D721Med (cell line): ENCODE measurements around the gene METTL27.

Source experiments
- DNase-seq: peaks from one replicate; pipeline ENCODE4 v3.0.0; 2011; ENCODE audit warnings: low spot score; ENCODE audit not compliant: insufficient read length
- FAIRE-seq: peaks from 2 replicates; lab custom pipeline; 2011; peaks lifted over from hg19 to GRCh38; lab: Jason Lieb, UNC
- CTCF ChIP-seq: IDR thresholded peaks from 2 replicates; pipeline ENCODE4 v1.5.1; 2012; ENCODE audit warnings: mild to moderate bottlenecking, control low read depth; ENCODE audit not compliant: insufficient read depth; ENCODE audit errors: missing control alignments

Gene METTL27

GRCh38 chr7:73832806-73833205 is 9.5 kb downstream of the METTL27 start:
- no peak for TF ChIP-seq CTCF
- no peak for DNase-seq
- FAIRE-seq: no peak

DNA sequence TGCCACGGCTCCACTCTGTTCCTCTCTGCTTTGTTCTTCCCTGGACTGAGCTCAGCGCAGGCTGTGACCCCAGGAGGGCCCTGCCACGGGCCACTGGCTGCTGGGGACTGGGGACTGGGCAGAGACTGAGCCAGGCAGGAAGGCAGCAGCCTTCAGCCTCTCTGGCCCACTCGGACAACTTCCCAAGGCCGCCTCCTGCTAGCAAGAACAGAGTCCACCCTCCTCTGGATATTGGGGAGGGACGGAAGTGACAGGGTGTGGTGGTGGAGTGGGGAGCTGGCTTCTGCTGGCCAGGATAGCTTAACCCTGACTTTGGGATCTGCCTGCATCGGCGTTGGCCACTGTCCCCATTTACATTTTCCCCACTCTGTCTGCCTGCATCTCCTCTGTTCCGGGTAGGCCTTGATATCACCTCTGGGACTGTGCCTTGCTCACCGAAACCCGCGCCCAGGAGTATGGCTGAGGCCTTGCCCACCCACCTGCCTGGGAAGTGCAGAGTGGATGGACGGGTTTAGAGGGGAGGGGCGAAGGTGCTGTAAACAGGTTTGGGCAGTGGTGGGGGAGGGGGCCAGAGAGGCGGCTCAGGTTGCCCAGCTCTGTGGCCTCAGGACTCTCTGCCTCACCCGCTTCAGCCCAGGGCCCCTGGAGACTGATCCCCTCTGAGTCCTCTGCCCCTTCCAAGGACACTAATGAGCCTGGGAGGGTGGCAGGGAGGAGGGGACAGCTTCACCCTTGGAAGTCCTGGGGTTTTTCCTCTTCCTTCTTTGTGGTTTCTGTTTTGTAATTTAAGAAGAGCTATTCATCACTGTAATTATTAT is 10.3 kb downstream of the METTL27 start:
- no peak for DNase-seq
- no peak for TF ChIP-seq CTCF
- FAIRE-seq: no peak

DNA sequence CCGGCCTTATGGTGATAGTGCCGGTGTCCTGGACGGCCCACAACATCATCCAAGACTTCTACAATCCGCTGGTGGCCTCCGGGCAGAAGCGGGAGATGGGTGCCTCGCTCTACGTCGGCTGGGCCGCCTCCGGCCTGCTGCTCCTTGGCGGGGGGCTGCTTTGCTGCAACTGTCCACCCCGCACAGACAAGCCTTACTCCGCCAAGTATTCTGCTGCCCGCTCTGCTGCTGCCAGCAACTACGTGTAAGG is 10.8 kb downstream of the METTL27 start:
- no peak for TF ChIP-seq CTCF
- FAIRE-seq: no peak
- DNase-seq: no peak

GRCh38 chr7:73830681-73831583 is 11.4 kb downstream of the METTL27 start, which contains the start of gene CLDN4:
Gene CLDN4 (plus strand): TSS chr7:73830996. CDS start chr7:73831202, 206 bp downstream.
- TF ChIP-seq CTCF: no peak
- DNase-seq (no peak), FAIRE-seq (no peak)

DNA sequence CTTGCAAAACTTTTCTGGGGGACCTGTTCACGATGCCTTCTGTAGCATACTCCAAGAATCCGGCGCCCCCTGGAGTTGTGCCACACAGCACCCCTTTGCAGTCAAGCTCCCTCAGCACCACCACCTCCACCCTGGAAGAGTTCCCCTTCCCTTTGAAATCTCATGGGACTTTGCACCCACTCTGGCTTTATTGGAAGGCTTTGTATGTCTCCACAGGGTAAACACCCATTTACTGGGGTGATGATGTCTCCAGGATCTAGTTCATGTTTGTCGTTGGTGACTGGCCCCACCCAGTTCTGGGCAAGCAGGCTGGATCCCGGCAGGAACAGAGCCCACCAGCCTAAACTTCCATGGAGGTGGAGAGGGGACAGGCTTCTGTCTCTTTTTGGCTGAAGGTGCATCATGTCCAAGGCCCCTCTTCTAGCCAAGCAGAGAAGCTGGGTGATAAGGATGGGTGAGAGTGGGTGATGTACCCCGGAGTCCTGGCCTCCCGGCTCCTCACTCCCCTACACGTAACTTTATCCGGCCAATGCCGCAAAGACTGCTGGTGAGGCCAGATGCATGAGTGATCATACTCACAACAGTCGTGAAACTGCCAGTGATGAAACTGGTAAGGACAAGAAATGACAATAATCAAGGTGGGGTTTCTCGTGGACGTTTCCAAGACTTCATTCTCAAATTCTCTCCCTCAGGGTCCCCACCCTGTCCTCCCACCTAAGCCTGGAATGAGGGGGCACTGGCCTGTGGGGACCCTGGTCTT is 12.2 kb downstream of the METTL27 start:
- DNase-seq: no peak
- FAIRE-seq: no peak
- TF ChIP-seq CTCF: no peak

DNA sequence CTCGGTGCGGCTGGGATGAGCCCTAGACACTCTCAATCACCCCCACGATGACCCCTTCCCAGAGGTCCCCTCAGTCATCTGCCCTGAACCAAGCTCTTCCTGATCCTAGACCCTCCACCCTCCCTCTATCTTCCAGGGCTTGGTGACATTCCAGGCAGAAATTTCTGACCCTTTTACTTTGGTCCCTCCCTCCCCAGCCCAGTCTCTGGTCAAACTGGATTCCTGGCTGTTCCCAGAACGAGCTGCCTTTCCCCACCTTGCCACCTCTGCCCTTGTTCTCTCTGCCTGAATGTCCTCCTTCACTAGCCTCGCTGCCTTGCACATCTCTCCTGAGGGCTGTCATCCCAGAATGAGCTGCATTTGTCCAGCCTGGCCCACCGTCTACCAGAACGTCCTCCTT is 12.8 kb downstream of the METTL27 start:
- FAIRE-seq: no peak
- DNase-seq: no peak
- TF ChIP-seq CTCF: no peak
